Astrocyte of the spinal cord (primary cell): ENCODE results near the gene FKBP1A.

Experiments
- DNase-seq: peaks from one replicate; pipeline ENCODE4 v3.0.0; 2011; ENCODE audit warnings: low read depth, low spot score
- H3K4me3 ChIP-seq: 2 replicates; pipeline ENCODE4 v1.5.1; 2011; ENCODE audit warnings: low read depth, mild to moderate bottlenecking, low read length, moderate library complexity
- CTCF ChIP-seq: IDR thresholded peaks from 2 replicates; pipeline ENCODE4 v1.5.1; 2012; ENCODE audit warnings: low read depth, mild to moderate bottlenecking, low read length, inconsistent platforms
- in situ Hi-C: cut with HindIII; loops from 2 replicates; pipeline ENCODE4 v1.10.0; 2017; ENCODE audit warnings: low sequenced_read_pairs

The FKBP1A gene

DNA sequence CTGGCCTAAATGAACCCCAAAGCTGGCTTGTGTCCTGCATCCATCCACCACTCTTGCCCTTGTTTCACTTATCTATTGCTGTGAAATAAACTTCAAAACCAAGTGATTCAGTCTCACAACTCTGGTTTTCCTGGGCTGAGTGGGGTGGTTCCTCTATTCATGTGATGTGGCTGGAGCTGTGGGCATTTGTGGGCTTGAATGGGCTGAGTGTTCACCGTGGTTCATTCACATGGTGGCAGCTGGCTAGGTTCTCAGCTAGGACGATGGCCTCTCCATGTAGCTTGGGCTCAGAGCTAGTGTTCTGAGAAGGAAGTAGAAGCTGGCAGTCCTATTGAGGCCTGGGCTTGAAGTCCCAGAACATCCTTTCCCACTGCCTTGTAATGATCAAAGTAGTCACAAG, 30.4 kb downstream of the FKBP1A start:
- in situ Hi-C loops: no loop called here
- no peak overlapping the region for H3K4me3 ChIP-seq
- DNase-seq: no peak
- TF ChIP-seq CTCF: no peak

DNA sequence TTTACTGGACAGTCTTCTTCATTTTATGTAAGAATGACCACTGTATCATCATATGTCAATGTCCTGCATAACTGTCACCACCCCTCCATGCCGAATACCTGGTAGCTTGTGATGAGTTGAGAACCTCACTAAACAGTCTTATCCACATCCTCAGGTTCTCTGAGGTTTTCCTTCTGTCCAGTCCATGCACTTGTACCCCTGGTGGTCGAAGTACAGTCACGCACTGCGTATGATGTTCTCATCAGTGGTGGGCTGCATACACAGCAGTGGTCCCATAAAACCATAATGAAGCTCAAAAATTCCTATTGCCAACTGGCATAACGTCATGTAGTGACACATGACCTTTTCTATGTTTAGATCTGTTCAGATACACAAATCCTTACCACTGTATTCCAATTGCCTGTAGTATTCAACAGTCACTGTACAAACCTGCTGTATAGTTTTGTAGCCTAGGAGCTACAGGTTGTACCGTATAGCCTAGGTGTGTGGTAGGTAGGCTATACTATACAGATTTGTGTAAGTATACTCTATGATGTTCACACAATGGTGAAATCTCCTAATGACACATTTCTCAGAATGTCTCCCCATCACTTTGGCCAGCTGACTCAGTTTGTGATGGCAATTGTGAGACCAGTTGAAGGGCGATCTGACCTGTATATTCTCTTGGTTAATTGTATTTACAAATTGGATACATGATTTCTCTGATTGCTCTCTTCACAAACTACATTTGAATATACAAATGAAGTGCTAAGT, 32.6 kb downstream of the FKBP1A start:
- no peak overlapping the region for H3K4me3 ChIP-seq
- no peak for DNase-seq
- in situ Hi-C loops: no loop called here
- no peak for TF ChIP-seq CTCF

- peak; percentile 62 for DNase-seq
- in situ Hi-C loops: no loop called here
- no peak for TF ChIP-seq CTCF
- H3K4me3 ChIP-seq: no peak overlapping the region
These were observed 34.8 kb downstream of the FKBP1A start for GRCh38 chr20:1357921-1358671.

GRCh38 chr20:1353956-1354355, 38.9 kb downstream of the FKBP1A start:
- TF ChIP-seq CTCF: no peak
- no peak overlapping the region for H3K4me3 ChIP-seq
- in situ Hi-C loops: no loop called here
- no peak for DNase-seq

- no peak for DNase-seq
- in situ Hi-C loops: no loop called here
- no peak for TF ChIP-seq CTCF
- H3K4me3 ChIP-seq: no peak overlapping the region
These were observed 46.4 kb downstream of the FKBP1A start for GRCh38 chr20:1346315-1346969.

- no peak for DNase-seq
- no peak for TF ChIP-seq CTCF
- H3K4me3 ChIP-seq: no peak overlapping the region
- in situ Hi-C loops: no loop called here
These were observed 47.1 kb downstream of the FKBP1A start for GRCh38 chr20:1345756-1346093.
